GM03348 (cell line): ENCODE data around the gene RBPJ.
A peak's percentile ranks its signal among the peaks of the same experiment; 100 is the strongest.
"Not testable (repeated sequence)": the region's sequence is repeated elsewhere in the genome, so short reads cannot be mapped to it uniquely, and the experiment has no call there.

Source experiments
- DNase-seq: peaks from one replicate; pipeline ENCODE4 v3.0.0; 2012; ENCODE audit warnings: low spot score

RBPJ gene

GRCh38 chr4:26302031-26302899 is 18.5 kb upstream of the RBPJ start:
- no peak for DNase-seq

GRCh38 chr4:26303008-26303407 is 17.8 kb upstream of the RBPJ start:
- no peak for DNase-seq

- DNase-seq: no peak
These were observed 13.6 kb upstream of the RBPJ start for GRCh38 chr4:26307037-26307800.

- DNase-seq: no peak
These were observed 12.2 kb upstream of the RBPJ start for GRCh38 chr4:26308568-26308967.

- no peak for DNase-seq
These were observed 10.6 kb upstream of the RBPJ start for GRCh38 chr4:26310264-26310663.

GRCh38 chr4:26311633-26312032 is 9.2 kb upstream of the RBPJ start:
- no peak for DNase-seq

GRCh38 chr4:26315316-26315932 is 5.4 kb upstream of the RBPJ start:
- DNase-seq: not testable (repeated sequence)

GRCh38 chr4:26317766-26318165 is 3.0 kb upstream of the RBPJ start:
- no peak for DNase-seq

- peak; percentile 89 for DNase-seq
These were observed 1.3 kb upstream of the RBPJ start for GRCh38 chr4:26319467-26319948.

- DNase-seq: no peak
These were observed 771 bp upstream of the RBPJ start for GRCh38 chr4:26319949-26320537.

- peak; percentile 15 for DNase-seq
These were observed 783 bp downstream of the RBPJ start for GRCh38 chr4:26321373-26322221.

GRCh38 chr4:26322346-26322745 is 1.5 kb downstream of the RBPJ start:
- no peak for DNase-seq

- peak; percentile 17 for DNase-seq
These were observed 3.0 kb downstream of the RBPJ start for GRCh38 chr4:26323821-26324220.

GRCh38 chr4:26325191-26325590 is 4.4 kb downstream of the RBPJ start:
- DNase-seq: no peak

GRCh38 chr4:26326791-26327190 is 6.0 kb downstream of the RBPJ start:
- peak; percentile 75 for DNase-seq

- DNase-seq: peak; percentile 44
These were observed 9.5 kb downstream of the RBPJ start for GRCh38 chr4:26330186-26330787.

GRCh38 chr4:26330946-26331345 is 10.1 kb downstream of the RBPJ start:
- no peak for DNase-seq

GRCh38 chr4:26331380-26331950 is 10.7 kb downstream of the RBPJ start:
- no peak for DNase-seq

GRCh38 chr4:26334366-26334765 is 13.6 kb downstream of the RBPJ start:
- DNase-seq: no peak

- no peak for DNase-seq
These were observed 16.8 kb downstream of the RBPJ start for GRCh38 chr4:26337612-26338011.
